NCI-H187 (cell line): Measurements from ENCODE around the gene STX18.
"Not testable (repeated sequence)": the region's sequence is repeated elsewhere in the genome, so short reads cannot be mapped to it uniquely, and the experiment has no call there.

Source experiments
- DNase-seq, 2 experiments: peaks; one replicate each; lab custom pipeline; 2025; lab: John Stamatoyannopoulos, UW

The STX18 gene

DNA sequence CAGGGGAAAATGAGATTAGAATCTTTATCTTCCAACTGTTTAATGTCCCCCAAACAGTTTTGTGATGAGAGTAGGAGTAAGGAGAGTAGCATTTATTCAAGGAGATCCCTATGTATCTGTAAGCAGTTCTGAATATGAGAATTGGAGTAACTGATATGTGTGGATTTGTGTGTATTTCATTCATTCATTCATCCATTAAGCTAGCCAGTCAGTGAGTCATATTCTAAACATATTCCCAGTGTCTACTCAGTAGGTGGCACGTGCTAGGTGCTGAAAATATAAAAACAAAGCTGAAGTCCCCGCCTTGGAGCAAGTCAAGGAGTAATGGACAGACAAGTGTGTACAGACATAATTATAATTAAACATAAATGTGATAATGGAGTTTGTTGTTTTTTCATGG, 12.4 kb upstream of the STX18 start:
- DNase-seq, result no peak

DNA sequence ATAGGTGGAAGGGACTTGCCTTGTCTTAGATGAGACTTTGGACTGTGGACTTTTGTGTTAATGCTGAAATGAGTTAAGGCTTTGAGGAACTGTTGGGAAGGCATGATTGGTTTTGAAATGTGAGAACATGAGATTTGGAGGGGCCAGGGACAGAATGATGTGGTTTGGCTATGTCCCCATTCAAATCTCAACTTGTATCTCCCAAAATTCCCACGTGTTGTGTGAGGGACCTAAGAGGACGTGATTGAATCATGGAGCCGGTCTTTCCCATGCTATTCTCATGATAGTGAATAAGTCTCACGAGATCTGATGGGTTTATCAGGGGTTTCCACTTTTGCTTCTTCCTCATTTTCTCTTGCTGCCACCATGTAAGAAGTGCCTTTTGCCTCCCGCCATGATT, 10.2 kb upstream of the STX18 start:
- not testable (repeated sequence) for DNase-seq

DNA sequence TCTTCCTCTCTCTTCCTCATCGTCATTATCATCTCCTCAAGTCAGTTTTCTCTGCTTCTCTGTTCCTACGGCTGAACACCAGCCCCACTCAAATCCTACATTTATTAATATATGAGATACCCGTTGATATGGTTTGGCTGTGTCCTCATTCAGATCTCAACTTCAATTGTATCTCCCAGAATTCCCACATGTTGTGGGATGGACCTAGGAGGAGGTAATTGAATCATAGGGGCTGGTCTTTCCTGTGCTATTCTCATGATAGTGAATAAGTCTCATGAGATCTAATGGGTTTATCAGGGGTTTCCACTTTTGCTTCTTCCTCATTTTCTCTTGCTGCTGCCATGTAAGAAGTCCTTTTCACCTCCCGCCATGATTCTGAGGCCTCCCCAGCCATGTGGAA, 8.3 kb upstream of the STX18 start:
- not testable (repeated sequence) for DNase-seq

DNA sequence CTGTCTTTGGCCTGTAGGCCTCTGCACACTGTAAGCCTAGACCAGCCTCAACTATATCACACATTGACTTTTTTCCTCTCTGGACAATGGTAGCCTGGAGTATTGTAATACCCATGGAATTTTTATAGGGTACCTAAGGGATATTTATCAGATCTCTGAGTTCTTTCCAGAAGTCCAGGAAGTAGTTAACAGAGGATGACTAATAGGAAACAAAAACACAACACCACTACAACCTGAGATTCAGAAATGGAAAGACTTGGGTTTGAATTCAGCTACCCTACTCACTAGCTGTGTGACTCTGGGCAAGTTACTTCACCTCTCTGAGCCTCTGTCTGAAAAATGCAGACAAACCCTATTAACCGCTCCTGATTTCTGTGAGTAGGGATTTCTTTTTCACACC, 7.7 kb upstream of the STX18 start:
- no peak for DNase-seq

DNA sequence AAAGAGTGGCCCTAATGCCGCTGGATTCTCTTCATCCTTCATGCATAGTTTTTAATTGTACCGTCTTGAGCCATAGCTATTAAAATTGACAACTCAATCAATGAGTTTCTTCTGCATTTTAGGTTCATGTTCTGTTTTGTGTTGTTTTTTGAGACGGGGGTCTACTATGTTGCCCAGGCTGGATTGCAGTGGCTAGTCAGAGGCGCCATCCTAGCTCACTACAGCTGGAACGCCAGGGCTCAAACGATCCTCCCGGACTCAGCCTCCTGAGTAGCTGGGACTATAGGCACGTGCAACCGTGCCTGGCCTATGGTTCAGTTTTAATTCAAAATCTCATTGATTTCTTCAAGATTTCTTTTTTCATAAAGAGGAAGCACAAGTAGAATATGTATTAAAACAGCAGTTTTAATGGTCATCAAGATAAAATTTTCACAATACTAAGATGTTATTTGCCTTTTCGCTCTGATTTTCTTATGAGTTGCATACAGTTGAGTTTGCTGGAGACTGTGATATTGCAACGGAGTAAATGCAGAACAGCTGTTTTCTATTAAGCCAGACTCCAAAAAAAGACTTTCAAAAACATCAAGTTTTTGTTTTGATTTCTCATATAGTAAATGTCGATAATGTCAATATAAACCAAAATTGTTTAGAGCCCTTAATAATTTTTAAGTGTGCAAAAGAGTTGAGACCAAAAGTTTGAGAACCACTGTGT, 1.1 kb upstream of the STX18 start:
- DNase-seq, result no peak

DNA sequence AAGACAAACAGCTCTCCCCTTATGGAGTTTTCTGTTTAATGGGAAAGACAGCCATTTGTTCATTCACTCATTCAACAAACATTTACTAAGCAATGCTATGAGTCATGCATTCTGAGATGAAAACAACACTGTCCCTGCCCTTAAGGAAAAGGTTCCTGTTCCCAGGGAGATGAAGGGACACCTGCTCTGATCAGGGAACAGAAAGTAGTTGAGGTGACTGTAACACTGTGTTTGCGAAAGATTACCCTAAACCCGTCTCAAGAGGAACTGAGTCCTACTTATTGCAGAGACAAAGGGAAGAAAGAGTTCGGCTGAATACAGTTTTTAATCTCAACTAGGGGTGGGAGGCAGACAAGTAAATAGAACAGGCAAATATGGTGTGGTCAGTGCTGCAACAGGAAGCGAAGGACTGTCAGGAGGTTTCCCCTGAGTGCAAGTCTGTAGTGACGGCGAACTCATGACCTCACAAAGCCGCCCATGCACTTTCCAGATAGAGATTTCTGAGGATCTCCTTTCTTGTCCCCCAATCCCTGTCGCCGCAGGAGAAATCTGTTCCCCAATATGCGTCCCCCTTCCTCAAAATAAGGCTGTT, 712 bp downstream of the STX18 start:
- DNase-seq, result no peak

DNA sequence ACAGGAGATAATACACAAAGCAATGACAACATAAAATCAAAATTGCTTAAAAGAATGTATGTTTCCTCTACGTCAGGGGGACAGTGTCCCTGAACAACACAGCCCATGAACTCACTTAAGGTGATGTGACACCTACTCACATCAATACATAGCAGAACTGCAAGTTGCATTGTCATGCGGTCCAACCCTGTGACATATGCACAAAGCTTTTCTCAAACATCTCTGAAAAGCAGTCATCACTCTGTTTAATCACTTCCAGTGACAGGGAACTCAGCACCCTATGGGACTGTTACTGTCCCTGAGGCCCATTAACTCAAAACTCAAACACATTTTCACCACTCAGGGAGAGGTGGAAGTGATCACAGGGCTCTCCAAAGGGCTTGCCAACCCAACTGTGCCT, 2.4 kb downstream of the STX18 start:
- DNase-seq, result no peak

DNA sequence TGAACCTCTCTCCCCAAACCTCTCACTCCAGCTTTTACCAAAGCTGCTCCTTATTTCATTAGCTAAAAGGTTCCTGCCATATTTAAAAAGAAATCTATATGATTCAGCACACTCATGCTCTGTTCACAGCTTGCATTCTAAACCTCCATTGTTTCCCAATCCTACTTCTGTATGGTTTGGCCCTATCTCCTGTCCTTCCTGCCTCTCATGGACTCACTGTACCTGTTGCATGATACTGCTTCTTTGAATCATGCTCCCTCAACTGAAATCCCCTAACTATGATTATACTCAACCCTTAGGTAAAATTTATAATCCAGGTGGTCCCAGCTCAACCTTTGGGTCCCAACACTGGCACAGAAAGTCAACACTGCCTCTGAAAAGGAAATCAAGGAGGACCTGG, 6.3 kb downstream of the STX18 start:
- no peak for DNase-seq

DNA sequence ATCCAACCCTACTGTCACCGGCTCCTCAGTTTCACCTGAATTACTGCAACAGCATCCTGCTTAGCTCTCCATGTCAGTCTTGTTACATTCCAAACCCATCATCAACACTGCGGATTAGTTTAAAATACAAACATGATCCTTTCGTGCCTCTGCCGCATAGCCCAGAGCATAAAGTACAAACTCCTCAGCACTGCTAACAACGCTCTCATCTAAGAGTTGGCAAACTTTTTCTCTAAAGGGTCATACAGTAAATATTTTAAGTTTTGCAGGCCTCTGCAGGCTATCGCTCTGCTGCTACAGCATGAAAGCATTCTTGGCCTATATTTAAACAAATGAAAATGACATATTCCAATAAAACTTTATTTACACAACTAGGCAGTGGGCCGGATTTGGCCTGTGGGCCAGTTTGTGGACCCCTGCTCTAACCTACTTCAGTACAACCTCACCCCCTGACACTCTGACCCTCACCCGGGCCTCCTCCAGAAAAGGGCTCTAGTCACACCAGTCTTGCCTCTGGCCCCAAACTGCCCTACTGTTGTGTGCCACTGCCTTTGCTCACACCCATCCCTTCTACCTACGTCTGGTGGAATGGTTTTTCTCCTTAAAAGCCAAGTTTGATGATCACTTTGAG, 7.2 kb downstream of the STX18 start:
- DNase-seq, result no peak

DNA sequence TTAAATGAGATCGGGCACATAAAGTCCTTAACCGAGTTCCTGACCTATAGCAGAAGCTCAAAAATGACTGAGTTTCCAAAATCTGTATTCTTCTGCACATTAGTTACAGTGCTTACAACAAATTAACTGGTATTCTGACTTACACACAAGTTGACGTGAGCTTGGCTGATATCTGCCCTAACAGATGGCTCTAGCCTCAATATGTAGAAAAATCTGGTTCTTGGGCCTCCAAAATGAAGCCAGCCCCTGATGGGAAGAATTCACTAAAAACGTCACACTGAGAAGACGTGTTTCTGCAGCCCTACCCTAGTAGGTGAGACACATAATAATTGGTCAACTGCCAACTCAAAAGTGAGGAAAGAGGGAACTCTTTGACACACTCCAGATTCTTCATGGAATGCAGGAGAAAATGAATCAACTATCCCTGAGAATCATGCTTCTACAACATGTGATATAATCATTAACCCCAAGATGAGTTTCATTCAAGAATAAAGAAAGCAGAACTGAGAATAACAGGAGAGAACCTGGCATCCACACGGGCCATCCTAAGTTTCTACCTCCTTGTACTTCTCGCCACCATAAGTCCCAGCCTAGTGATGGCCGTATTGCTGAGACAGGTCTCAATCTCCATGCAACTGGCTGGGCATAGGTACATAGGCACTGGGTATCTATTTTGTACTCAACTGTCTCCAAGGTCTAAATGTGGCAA, 8.2 kb downstream of the STX18 start:
- DNase-seq, result no peak

DNA sequence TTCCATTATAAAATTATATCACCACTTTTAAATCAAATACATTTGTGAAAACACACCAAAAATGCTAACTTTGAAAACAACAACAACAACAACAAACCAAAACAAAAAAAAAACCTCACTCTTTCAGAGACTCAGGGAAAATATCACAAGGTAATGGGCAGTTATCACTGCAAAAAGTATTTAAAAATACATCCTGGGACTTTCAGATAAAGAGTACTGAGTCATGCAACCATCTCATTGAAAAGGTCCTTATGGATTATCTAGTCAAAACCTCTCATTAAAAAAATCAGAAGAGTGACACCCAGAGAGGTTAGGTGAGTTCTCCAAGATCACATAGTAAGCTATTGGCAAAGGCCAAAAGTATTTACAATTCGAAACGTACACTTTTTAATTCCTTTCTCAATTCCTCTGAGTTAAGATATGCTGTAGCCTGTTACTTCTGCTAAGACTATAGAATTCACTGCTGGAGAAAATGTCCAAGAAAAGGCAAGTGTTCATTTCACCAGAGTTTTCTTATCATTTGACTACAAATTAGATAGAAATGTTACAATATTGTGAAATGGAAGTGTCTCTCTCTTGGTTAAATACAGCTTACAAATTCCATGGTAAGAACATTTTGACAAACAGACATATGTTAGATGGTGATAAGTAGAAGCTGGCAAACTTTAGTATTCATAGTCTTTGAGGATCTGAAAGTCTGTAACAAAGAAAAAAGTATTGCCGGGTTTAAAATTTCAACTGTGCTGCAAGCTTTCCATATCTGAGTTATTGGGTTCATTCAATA, 9.3 kb downstream of the STX18 start:
- DNase-seq, result no peak

DNA sequence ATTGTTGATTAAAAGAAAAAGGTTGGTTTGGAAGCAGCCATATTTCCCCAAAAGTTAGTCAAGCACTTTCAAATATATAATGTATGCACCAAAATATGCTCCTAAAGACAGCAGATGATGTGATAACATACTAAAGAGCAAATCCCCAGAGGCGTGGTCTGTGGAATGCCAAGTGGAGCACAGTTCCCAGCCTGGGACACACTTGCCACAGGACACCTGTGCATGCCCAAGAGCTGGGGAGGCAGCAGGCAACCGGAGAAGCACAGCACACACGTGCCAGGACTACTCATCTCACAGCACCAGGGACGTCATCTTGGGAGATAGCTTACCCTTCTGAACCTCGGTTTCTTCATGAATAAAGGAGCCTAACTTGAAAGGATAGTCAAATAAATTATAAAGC, 12.5 kb downstream of the STX18 start:
- no peak for DNase-seq

DNA sequence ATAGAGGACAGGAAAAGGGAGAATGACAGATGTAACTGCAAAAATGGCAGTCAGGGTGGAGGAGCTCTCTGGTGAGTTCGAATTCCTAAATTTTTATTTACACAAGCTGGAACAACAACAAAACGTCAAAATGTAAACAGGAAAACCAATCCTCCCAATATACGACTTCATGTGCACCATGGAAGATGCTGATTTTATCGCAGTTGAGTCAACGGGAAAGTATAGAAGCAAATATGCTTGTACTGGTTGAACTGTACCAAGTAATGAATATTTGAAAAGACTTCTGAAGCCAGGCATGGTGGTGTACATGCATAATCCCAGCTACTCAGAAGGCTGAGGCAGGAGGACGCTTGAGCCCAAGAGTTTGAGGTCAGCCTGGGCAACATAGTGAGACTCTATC, 15.4 kb downstream of the STX18 start:
- DNase-seq, result no peak

DNA sequence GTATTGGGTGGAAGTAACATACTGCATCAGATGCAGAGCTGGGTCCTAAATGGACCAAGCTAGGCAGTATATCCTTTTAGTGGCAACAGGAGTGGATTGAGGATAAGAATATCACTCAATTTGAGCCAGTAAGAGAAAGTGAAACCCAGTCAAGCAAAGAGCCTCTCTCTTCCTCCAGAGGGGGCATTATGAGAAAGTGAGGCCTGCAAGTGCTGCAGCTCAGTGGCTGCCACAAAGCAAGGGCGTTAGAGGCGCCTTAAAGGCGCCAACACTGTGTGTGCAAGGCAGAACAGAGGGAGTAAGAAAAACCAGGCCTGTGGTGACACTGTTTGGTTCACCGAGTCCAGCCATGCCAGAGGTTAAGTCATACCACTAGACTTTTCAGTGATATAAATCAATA, 17.5 kb downstream of the STX18 start:
- no peak for DNase-seq

DNA sequence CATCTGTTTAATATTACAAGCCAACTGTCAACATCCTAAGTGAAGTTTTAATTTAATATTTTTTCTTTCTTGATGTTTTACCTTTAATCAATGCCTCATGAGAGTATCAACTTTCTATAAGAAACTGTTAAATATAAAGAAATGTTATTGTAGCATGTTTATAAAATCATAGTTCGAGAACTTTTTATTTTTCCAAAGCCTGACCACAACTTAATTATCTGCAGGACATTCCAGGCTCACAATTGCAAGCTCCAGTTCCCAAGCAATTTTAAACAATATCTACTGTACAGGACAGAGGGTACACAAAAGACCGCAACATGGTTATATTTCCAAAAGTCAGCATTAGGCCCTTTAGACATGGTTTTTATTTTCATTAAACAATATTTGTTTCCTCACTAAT, 20.1 kb downstream of the STX18 start:
- DNase-seq, result no peak

DNA sequence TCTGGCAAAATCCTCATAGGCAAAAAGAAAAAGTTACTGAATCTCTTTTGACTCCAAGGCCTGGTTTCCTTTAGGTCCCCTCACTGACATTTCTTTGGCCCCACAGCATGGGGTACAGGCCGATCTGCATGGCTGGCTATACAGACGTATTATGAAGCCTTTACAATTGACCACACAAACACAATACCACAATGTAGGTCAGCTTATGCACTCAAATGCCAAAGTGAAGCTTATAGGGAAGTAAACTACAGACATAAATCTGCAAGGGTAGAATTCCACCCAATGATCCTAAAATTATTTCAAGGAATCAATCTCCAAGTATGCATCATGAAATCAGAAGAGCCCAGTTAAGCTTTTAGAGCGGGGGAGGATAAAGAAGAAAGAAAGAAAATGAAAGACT, 20.7 kb downstream of the STX18 start:
- no peak for DNase-seq

DNA sequence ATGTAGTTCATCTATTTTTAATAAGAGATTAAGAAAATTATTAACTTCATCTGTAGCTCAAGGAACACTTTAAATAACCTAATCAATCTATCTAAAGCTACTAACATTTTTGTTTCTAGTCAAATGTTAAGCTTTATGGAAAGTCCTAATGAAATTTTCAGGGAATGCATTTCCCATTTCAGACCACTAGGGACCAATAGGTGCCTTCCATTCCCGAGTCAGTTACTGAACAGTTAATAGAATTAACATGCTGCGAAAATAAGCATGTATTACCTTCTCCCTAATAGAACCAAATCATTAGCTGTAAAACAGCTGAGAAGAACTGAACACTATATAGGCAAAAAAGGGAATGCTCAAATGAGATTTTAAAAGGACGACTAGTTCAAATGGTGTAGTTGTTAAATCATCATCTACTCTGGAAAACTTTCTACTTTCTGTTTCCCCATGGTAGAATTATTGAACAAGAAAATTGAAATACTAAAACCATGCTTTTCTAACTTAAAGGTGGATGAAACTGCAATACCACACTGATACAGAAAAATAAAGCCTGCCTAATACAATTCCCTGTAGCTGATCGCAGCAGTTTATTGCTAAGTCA, 22.5 kb downstream of the STX18 start:
- no peak for DNase-seq

DNA sequence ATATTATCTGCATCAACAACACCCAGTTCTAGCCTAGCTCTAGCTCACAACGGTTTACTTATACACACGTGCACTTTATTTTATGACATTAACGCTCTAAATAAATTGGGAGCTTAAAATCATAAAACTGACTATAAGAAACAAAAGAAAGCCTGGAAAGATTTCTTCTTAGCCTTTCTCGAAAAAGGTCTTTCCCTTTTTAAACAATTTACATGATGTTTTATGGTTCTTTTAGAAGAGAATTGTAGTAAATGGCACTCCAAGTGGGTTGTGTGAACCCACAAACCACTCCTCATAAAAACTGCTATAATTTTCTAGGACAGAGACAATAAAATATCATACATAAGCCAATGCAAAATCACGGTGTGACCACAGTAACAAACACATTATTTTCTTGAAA, 23.1 kb downstream of the STX18 start:
- DNase-seq, result no peak

DNA sequence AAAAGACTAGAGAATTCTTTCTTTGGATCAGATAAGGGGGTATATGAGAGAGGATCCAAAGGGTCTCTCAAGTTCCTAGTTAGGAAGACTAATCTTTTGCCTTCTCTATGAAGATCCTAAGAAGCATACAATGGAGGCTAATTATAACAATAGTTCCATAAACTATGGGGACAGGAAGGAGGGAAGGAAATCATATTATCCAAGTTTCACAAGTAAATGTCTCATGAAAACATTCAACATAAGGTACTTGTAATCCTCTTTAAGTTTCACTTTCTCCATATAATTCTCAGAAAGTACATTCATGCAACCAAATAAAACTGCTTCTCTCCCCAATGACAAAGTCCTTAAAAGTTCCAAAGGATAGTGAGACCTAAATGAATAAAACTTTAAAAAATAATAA, 27.1 kb downstream of the STX18 start:
- no peak for DNase-seq

DNA sequence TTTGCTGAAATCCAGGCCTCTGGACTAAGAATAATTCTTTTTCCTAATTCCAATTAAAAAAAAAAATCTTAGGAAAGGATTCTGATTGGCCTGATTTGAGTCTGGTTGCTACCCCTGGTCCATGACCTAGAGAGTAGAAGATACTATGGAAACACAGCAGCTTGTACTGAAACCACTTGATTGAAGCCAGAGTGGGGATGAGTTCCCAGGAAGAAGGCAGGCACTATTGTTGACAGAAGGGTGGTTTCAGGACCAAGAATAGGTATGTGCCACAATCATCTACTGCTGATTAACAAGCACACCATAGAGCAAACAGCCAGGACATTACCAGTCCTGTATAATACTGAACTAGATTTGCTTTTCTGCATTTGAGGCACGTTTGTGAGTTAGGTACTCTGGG, 29.6 kb downstream of the STX18 start:
- no peak for DNase-seq

DNA sequence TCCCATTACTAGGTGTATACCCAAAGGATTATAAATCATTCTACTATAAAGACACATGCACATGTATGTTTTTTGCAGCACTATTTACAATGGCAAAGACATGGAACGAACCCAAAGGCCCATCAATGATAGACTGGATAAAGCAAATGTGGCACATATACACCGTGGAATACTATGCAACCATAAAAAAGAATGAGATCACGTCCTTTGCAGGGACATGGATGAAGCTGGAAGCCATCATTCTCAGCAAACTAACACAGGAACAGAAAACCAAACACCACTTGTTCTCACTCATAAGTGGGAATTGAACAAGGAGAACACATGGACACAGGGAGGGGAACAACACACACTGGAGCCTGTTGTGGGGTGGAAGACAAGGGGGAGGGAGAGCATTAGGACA, 31.2 kb downstream of the STX18 start:
- DNase-seq, result not testable (repeated sequence)

DNA sequence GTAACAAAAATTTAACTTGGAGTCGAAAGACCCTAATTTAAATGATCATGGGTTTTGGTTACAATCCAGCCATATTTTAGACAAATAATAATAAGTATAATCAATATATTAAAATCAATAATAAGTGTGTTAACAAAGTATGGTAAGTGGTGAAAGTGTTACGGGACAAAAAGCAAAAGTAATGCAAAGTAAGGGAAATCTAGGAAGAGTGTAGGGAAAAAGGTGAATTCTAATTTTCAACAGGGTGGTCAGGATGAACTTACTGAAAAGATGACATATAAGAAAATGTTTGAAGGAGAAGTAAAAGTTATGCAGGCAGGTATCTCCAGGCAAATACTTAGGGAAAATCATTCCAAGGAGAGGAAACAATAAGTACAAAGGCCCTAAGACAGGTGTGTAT, 32.3 kb downstream of the STX18 start:
- no peak for DNase-seq
